Hematopoietic multipotent progenitor cell treated with erythropoietin and hydrocortisone succinate and interleukin-3 and kit ligand, for 8 days (in vitro differentiated cells): Measurements from ENCODE around the gene INS.
"Not testable (repeated sequence)": the region's sequence is repeated elsewhere in the genome, so short reads cannot be mapped to it uniquely, and the experiment has no call there.

ENCODE experiments used
- DNase-seq: peaks from one replicate; pipeline ENCODE4 v3.0.0-alpha.2; 2015

INS gene

GRCh38 chr11:2130881-2131352, 30.1 kb downstream of the INS start:
- no peak for DNase-seq

- no peak for DNase-seq
Measured at GRCh38 chr11:2129699-2130366, 31.2 kb downstream of the INS start.

DNA sequence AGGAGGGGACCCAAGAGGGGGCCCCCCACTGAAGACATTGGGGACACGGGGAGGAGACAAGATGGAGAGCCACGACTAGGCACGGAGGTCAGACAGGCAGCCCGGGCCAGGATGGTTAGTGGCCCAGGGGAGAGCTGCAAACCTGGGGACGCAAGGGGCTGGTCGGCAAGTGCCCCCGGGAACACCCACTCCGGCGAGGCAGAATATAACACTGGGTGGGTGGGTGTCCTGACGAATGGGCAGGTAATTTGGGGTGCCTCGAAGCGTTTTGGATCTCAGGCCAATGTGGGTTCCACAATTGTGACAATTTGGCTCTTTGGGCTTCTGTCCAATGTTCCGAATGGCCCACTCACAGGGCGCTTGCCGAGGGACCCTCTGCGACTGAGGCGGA, 31.7 kb downstream of the INS start:
- no peak for DNase-seq

- no peak for DNase-seq
Measured at GRCh38 chr11:2128511-2129307, 32.3 kb downstream of the INS start.

DNA sequence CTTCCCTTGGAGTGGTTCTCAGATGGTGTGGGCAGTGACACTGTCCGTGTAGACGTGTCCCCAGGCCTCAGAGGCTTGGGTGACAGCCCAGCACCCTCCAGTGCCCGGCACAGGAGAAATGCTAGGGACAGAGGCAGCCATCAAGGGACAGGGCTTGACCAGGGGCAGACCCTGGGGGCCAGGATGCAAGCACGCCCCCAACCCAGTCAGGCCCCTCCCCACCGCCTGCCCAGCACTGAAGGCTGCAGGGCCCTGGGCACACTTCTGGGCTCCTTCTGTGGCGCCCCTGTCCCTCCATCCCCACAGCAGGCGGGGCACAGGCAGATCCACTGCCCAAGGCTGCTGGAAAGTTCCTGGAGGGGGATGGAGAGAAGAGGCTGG, 32.9 kb downstream of the INS start:
- no peak for DNase-seq

- DNase-seq, result no peak
Measured at GRCh38 chr11:2127482-2128129, 33.4 kb downstream of the INS start.

- no peak for DNase-seq
Measured at GRCh38 chr11:2126520-2127085, 34.4 kb downstream of the INS start.

- DNase-seq, result not testable (repeated sequence)
Measured at GRCh38 chr11:2124736-2125484, 36.1 kb downstream of the INS start.

DNA sequence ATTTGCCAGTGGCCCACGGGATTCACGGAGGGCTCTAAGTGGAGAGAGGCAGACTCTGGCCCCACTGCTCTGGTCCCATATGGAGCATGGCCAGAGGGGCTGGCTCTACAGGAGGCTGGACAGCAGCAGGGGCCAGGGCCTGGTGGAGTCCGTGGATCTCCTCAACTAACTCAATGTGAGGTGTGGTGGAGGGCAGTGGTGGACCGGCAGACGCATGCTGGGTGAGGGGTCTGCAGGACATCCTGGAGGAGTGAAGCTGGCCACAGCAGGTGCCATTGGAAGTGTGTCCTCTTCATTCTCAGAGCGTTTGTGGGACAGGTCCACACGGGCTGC, 37.4 kb downstream of the INS start:
- no peak for DNase-seq

DNA sequence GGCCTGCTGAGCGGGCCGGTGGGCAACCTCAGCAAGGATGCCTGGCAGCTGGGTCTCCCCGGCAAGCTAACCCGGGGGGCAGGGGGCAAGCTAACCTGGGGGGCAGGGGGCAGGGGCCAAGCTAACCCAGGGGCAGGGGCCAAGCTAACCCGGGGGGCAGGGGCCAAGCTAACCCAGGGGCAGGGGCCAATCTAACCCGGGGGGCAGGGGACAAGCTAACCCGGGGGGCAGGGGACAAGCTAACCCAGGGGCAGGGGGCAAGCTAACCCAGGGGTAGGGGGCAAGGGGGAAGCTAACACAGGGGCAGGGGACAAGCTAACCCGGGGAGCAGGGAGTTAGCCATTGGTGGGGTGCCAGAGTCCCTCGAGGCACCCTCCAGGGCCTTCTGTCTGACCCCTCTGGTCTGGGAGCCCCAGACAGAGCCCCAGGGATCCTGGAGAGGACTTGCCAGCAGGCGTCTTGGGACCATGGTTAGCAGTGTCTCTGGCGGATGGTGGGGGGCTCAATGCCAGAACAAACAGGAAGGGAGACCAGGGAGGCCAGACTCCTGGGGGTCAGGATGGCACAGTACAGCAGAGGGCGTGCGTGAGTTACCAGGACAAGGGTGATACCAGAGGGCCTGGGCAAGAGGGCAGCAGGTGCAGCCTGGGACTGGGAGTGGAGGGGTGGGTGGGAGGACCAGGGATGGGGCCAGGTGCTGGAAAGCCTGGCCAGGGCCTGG, 37.9 kb downstream of the INS start:
- no peak for DNase-seq

- no peak for DNase-seq
Measured at GRCh38 chr11:2122222-2122906, 38.6 kb downstream of the INS start.

GRCh38 chr11:2121227-2122130, 39.5 kb downstream of the INS start:
- no peak for DNase-seq

DNA sequence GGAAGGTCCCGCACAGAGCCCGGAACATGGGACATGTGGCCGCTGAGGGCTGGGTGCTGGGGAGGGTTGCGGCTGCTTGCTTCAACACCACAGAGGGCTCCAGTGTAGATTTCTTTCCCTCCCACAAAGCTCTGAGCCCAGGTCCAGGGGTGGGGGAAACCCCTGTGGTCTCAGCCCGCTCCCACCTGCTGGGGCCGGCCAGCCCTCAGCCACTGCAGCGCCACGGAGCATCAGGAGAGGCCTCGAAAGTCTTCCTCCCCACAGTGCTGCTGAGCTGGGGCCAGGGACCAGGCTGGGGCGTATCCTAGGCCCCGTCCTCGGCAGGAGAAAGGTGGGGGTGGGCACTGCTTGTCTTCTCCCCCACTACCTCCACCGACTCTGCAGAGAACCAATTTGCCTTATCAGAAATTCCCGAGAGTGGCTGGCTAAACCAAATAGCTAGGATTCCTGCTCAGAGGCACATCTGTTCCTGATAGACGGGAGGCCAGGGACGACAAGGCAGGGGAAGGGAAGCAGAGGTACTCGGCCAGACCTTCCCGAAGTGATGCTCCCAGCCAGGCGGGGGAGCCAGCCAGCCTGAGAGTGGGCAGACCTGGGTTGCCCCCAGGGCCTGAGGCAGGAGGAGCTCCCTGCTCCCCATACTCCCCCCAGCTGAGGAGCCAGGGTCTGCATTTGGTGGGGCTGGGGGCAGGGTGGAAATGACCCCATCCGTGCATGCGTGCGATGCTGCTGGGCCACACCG, 40.5 kb downstream of the INS start:
- no peak for DNase-seq

- DNase-seq, result no peak
Measured at GRCh38 chr11:2118677-2119076, 42.3 kb downstream of the INS start.

DNA sequence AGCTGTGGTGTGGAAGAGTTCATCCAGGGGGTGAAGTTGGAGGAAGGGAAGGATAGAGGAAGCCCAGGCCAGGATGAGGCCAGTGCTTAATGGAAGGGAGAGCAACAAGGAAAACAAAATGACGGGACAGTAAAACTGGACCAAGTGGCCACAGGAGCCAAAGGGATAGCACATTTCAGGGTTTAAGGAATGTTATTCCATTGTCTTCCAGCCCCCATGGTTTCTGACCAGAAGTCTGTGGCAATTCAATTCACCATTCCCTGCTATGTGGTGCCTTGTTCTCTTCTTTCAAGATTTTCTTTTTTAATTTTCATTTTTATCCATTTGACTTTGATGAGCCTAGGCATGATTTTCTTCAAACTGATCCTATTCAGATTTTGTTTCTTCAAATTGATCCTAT, 44.3 kb downstream of the INS start:
- DNase-seq, result no peak

DNA sequence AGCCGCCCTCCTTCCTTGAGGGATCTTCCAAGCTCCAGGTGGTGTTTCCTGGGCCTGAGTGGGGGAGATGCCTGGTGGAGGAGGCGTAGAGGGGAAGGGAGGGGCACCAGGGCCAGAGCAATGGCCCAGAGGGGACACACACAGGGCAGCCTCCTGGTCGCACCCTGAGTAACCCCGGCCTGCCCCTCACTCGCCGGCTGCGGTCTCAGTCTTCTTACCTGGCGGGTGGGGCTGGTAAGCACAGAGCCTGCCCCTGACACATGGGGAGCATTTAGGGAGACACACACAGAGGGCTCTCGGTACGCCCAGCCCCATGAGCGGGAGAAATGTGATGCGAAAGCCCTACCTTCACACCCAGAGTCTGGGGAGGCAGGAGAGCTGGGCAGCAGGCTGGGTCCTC, 45.7 kb downstream of the INS start:
- DNase-seq, result no peak

DNA sequence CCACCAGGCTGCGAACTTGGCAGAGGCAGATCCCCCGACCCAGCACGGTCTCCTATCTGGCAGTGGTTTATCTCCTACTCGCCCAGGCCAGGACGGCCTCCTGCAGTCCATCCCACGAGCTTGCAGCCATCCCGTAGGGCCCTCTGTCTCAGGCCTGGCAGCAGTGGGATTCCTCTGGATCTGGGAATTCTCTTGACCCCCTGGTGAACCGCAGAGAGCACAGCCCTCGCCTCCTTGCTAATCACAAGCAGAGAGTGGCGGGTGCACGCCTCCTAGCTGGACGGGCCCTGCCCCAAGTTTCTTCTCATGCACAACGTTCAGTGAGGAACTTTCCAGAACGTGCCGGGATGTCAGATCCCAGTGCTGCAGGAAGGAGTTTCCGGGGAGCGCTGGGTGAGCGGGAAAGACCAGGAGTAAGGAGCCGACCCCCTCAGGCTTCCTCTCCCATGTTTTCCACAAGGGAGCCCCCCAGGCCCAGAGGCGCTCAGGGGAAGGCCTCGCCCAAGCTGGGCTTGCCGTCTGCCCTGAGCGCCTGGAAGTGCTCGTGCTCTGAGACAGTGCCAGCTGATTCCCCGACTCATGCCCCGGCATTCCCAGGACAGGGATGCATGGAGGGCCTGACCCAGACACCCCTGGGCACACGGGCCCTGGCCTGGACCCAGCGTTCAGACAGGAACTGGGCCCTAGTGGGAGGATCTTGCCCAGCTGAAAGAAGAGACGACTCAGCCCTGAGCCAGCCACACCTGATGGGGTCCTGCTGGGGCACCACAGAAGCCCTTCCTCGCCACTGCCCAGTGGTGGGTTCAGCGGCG, 46.4 kb downstream of the INS start:
- no peak for DNase-seq

GRCh38 chr11:2113776-2114175, 47.2 kb downstream of the INS start:
- DNase-seq, result no peak

GRCh38 chr11:2110521-2110920, 50.5 kb downstream of the INS start:
- no peak for DNase-seq
